Left forelimb (tissue), 1 donor: ENCODE data around the gene CNTN2.

Experiments
- DNase-seq: peaks from one replicate; pipeline ENCODE4 v3.0.0-alpha.2; 2018; ENCODE audit warnings: low spot score

CNTN2 gene

DNA sequence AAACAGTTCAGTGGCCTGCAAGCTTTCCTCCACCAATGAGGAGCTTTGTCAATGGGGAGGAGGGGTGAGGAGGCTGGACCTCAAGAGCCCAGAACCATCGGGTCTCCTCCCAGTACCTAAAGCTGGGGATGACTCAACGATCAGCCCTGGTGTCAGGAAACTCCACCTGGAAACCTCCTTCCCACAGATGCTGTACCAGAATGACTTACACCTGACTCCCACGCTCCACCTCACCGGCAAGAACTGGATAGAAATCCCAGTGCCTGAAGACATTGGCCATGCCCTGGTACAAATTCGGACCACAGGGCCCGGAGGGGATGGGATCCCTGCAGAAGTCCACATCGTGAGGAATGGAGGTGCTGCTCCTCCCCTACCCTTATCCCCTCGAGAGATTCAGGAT lies 29.9 kb downstream of the CNTN2 start:
- DNase-seq = no peak

DNA sequence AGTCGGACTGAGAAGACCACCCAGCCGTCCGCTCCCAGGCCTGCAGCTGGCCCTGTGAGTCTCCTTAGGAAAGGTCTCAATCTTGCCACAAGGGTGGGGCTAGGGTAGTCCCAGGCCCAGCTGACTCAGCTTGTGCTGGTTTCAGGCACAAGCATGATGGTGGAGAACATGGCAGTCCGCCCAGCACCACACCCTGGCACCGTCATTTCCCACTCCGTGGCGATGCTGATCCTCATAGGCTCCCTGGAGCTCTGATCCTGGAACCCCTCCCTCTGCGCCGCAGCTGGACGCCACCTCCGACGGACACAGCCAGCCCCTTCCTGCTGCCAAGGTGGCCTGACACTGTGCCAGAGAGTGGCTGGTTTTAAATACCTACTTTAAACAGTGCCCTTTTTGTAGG lies 30.5 kb downstream of the CNTN2 start:
- no peak for DNase-seq

- DNase-seq = no peak
These were observed 31.1 kb downstream of the CNTN2 start for GRCh38 chr1:205074084-205074483.

DNA sequence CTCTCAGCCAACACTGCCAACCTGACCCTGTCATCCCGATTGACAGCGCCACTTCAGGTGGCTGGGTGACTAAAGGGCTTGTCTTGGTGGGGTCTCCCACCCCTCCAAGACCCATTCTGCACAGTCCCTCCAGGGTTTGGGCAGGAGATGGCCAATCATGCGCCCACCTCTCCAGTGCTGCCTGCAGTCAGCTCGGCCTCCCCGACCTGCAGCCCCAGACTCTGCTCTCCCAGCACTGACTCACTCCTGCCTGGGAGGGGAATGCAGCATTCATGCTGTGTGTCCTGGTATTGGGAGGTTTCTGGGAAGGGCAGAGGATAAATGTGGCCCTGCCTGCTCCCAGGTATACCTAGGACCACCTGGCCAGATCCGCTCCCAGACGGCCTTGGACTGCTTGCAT lies 31.5 kb downstream of the CNTN2 start:
- DNase-seq = no peak

- no peak for DNase-seq
These were observed 32.7 kb downstream of the CNTN2 start for GRCh38 chr1:205075642-205076155.

DNA sequence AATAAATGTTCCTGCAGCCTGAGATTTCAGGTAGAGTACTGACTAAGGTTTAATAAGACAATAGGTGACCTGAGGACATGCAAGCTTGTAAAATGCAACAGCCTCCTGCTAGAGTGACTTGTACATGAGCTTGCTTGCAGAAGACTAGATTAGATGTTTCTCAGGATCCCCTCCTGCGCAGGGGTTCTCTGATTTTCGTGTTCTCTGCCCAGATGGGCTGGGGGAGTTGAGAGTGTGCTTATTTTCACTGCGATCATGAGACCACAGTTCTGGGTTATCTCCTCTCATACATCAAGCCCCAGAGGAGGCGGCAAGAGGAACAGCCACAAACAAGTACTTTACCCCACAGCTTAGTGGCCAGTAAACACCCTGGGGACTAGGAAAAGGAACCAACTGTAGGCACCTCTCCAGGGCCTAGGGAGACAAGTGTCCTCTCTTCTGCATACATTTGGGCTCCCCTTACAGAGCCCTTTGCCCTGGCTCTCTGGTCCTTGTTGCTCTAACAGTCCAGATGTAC lies 33.3 kb downstream of the CNTN2 start:
- DNase-seq = no peak

- no peak for DNase-seq
These were observed 34.3 kb downstream of the CNTN2 start for GRCh38 chr1:205077158-205077933.

- no peak for DNase-seq
These were observed 34.9 kb downstream of the CNTN2 start for GRCh38 chr1:205077934-205078311.

DNA sequence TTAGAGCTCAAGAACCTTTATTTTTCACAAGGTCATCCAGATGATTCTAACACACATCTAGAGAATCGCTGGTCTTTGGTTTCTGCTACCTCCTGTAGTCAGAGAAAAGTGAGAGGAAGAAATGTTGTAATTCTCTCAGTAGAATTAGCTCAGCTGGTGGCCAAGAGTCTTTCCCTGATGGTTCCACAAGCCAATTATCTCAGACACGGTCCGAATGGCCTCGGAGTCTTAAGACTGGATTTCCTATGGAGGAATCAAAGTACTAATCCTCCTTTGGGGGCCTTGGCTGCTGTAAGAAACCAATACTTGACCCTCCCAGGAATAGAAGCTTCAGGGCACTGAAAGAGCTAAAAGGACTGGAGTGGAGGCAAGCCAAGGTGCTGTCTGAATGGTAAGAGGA lies 39.4 kb downstream of the CNTN2 start:
- DNase-seq = no peak

- no peak for DNase-seq
These were observed 41.3 kb downstream of the CNTN2 start, which contains the start of gene TMEM81 for GRCh38 chr1:205084360-205084759. TSS of gene TMEM81 (minus strand) at chr1:205084460. CDS start at chr1:205084320, 140 bp downstream.

GRCh38 chr1:205088341-205088740 lies 45.3 kb downstream of the CNTN2 start:
- no peak for DNase-seq

DNA sequence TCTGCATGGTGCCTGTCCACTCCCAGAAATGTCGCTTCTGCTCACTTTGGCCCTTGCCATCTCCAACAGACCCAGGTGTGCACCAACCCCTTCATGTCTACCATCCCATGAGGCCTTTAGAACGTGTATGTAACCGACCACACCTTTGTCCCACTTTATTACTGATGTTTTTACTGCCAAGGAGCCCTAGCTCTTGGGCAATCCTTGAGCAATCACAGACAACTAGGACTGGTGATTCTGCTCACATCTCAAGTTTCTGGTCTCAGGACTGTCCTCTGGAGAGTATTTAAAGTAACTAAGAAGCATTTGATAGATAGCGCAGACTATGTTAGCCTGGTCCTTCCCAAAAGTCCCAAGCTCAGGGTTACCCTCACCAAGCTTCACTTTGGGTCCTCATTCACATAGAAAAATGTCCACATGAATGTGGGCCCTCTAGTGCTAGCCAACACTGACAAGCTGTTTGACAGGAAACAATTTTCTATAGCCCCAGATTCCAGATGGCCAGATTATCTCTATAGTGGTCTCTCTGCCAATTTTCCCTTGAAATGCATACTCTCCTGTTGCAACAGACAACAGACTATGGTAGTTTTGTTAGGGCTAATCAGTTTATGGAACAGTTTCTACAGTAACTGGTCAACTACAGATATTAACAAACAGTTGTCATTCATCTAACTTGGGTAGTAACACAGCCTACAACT lies 48.2 kb downstream of the CNTN2 start:
- no peak for DNase-seq

DNA sequence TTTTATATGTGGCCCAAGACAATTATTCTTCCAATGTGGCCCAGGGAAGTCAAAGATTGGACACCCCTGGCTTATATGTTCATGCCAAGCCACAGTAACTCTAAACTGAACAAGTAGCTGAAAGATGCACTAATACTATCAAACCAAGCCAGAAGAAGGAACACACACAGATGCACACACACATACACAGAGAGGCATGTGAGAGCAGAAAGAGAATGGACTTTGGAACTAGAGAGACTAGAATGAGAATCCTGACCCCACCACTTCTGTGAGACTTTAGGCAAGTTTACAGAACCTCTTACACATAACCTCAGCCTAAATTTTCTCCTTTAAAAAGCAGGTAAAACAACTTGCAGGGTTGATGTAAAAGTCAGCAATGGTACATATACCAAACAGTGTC lies 52.4 kb downstream of the CNTN2 start:
- DNase-seq = no peak

DNA sequence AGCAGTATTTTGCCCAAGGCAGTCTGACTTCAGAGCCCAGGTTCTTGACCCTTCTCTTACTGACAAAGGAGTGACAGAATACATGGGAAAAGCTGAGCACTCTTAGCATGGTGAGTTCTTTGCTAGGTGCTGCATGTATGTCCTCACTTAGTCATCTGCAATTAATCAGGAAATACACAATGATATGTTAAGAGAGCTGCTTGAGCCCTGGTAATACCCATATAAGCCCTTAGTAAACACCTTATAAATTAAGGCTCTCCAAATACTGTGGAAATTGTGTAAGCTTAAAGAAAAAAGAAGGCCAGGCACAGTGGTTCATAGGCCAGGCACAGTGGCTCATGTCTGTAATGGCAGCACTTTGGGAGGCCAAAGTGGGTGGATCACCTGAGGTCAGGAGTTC lies 55.2 kb downstream of the CNTN2 start:
- no peak for DNase-seq

DNA sequence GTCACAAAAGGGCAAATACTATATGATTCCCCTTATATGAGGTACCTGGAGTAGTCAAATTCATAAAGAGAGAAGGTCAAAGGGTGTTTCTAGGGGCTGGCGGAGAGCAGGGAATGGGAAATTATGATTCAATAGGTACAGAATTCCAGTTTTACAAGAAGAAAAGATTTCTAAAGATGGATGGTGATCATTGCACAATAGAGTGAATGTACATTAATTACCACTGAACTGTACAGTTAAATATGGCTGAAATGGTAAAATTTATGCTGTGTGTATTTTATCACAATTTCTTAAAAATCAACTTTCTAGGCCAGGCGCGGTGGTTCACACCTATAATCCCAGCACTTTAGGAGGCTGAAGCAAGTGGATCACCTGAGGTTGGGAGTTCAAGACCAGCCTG lies 59.4 kb downstream of the CNTN2 start:
- DNase-seq = no peak

DNA sequence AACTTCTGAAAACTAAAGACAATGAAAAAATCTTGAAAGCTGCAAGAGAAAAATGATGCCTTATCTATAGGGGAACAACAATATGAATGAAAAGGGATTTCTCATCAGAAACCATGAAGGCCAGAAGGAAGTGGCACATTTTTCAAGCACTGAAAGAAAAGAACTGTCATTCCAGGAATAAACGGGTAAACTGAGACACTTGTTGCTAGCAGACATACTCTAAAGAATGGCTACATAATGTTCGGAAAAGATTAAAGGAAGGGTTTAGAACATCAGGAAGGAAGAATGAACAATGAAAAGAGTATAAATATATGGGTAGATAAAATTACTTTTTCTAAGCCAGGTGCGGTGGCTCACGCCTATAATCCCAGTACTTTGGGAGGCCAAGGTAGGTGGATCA lies 64.3 kb downstream of the CNTN2 start:
- DNase-seq = no peak

DNA sequence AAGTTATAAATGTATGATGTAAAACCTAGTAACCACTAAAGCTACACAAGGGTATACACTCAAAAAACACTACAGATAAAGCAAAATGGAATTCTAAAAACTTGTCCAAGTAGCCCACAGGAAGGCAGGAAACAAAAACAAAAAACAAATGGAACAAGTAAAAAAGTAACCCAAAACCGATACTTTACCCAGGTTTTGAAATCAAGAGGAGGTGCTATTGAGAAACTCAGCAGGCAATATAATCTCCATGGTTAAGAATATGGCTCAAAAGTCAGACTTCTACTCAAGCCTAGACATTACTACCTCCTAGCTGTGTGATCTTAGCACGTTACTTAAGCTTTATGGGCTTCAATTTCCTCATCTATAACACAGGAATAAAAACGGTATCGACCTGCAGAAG lies 65.5 kb downstream of the CNTN2 start:
- DNase-seq = no peak

GRCh38 chr1:205109269-205109668 lies 66.3 kb downstream of the CNTN2 start:
- DNase-seq = no peak

DNA sequence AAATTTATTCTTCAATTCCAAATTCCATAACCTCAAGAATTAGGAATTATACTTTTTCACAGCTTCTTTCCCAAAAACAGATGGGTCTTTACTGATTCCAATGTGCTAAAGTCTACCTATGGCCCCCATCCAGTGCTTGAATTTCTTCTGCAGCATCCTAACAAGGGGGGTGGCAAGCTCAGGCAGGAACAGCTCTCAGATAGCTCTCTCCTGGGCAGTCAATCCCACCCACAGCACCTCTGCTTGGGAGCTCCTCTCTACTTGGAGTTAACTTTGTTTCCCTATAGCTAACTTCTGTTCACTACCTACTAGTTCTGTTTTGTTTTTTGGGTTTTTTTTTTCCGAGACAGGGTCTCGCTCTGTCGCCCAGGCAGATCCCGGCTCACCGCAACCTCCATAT lies 66.7 kb downstream of the CNTN2 start:
- no peak for DNase-seq

DNA sequence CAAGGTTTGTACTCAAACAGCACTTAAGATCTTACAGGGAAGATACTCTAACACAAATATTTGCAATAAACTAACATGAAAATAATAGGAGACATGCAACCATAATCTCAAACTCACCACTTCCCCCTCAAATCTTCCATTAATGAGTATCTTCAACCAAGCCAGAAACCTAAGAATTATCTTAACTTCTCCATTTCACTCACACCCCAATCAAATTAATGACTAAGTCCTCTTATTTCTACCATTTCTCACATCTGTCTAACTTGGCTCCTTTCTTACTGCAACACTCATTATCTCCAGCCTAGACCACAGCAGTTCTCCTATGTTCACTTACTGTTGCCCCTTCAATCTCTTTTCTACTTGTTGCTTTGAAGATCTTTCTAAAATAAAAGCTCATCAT lies 68.3 kb downstream of the CNTN2 start:
- no peak for DNase-seq

- no peak for DNase-seq
These were observed 75.7 kb downstream of the CNTN2 start for GRCh38 chr1:205118752-205119151.

GRCh38 chr1:205121660-205122488 lies 78.9 kb downstream of the CNTN2 start, which contains the start of gene RBBP5:
TSS of gene RBBP5 (minus strand) at chr1:205121978. CDS start at chr1:205121873, 105 bp downstream.
- DNase-seq = peak; percentile 94
